Stimulated activated CD8-positive, alpha-beta memory T cell treated with anti-CD3 and anti-CD28 coated beads, Interleukin-12 subunit alpha, Interleukin-12 subunit beta, amount 100 ng/mL, for 24 hours (primary cell): ENCODE results near the gene ACAA2.
"Not testable (repeated sequence)": the region's sequence is repeated elsewhere in the genome, so short reads cannot be mapped to it uniquely, and the experiment has no call there.

ENCODE experiments used
- DNase-seq: peaks from one replicate; pipeline ENCODE4 v3.0.0-alpha.2; 2020; ENCODE audit errors: extremely low read depth

Gene ACAA2

GRCh38 chr18:49812286-49813068 is 856 bp downstream of the ACAA2 start:
- DNase-seq = no peak

GRCh38 chr18:49811151-49811938 is 2.0 kb downstream of the ACAA2 start:
- no peak for DNase-seq

- DNase-seq = not testable (repeated sequence)
Observed at GRCh38 chr18:49808553-49809191, 4.7 kb downstream of the ACAA2 start.

GRCh38 chr18:49804096-49804495 is 9.2 kb downstream of the ACAA2 start:
- DNase-seq = no peak

- DNase-seq = no peak
Observed at GRCh38 chr18:49802623-49803022, 10.7 kb downstream of the ACAA2 start.

- not testable (repeated sequence) for DNase-seq
Observed at GRCh38 chr18:49800491-49800890, 12.8 kb downstream of the ACAA2 start.

- not testable (repeated sequence) for DNase-seq
Observed at GRCh38 chr18:49799806-49800205, 13.5 kb downstream of the ACAA2 start.

- DNase-seq = no peak
Observed at GRCh38 chr18:49798001-49798400, 15.3 kb downstream of the ACAA2 start.

- DNase-seq = no peak
Observed at GRCh38 chr18:49795612-49796552, 17.5 kb downstream of the ACAA2 start.

- no peak for DNase-seq
Observed at GRCh38 chr18:49794743-49795142, 18.6 kb downstream of the ACAA2 start.

GRCh38 chr18:49789560-49790134 is 23.7 kb downstream of the ACAA2 start:
- not testable (repeated sequence) for DNase-seq

GRCh38 chr18:49788327-49788898 is 24.9 kb downstream of the ACAA2 start:
- no peak for DNase-seq

- DNase-seq = no peak
Observed at GRCh38 chr18:49786019-49786720, 27.2 kb downstream of the ACAA2 start.

- no peak for DNase-seq
Observed at GRCh38 chr18:49784427-49785185, 28.7 kb downstream of the ACAA2 start.

GRCh38 chr18:49783631-49784030 is 29.7 kb downstream of the ACAA2 start:
- not testable (repeated sequence) for DNase-seq

GRCh38 chr18:49778826-49779465 is 34.4 kb downstream of the ACAA2 start:
- DNase-seq = no peak

- no peak for DNase-seq
Observed at GRCh38 chr18:49769047-49769728, 44.1 kb downstream of the ACAA2 start.

GRCh38 chr18:49768051-49768391 is 45.3 kb downstream of the ACAA2 start:
- DNase-seq = no peak
